Colonic mucosa (tissue), 4 donors: ENCODE results near the gene ZNF624. TPM values are rescaled to one million over a fixed set of nuclear protein-coding genes. Genes with fewer than 3 reads are reported as not detected.

Experiments used
- DNase-seq: peaks from one replicate; pipeline ENCODE4 v3.0.0-alpha.2; 2020
- H3K27ac ChIP-seq: fragments of 200-600 bp; one replicate; pipeline ENCODE4 v1.8.0; 2021
- H3K27me3 ChIP-seq: fragments of 200-600 bp; one replicate; pipeline ENCODE4 v1.8.0; 2021
- H3K36me3 ChIP-seq: fragments of 200-600 bp; one replicate; pipeline ENCODE4 v1.8.0; 2021
- H3K4me1 ChIP-seq: fragments of 200-600 bp; one replicate; pipeline ENCODE4 v1.8.0; 2021; ENCODE audit warnings: mild to moderate bottlenecking
- H3K4me3 ChIP-seq: fragments of 200-600 bp; one replicate; pipeline ENCODE4 v1.8.0; 2021
- H3K9ac ChIP-seq, 2 donors: one replicate each; pipeline ENCODE4 v1.7.0; 2013; ENCODE audit warnings: control low read depth in 2 of 2, low read depth in 2 of 2, low read length in 2 of 2
- H3K9me3 ChIP-seq: fragments of 200-600 bp; one replicate; pipeline ENCODE4 v1.8.0; 2021
- CTCF ChIP-seq: fragments of 200-600 bp; IDR thresholded peaks from one replicate; pipeline ENCODE4 v1.8.0; 2022; ENCODE audit warnings: antibody characterized with exemption, mild to moderate bottlenecking
- intact Hi-C: fragments of 100-400 bp; cut with DNase I; formaldehyde crosslinking; loops from one replicate; pipeline ENCODE4 v1.14.1; 2022
- total RNA-seq, 2 donors: library from RNA; stranded (reverse); fragmentation: NEBNext Ultra II Directional in 1 of 2; extraction: Animal tissue kit (Norgen Biotek cat#: 25700) in 1 of 2; gene quantifications; one replicate each; pipeline ENCODE4 v1.2.1, GENCODE V29; 2021
- donor health status: healthy.
- donor health status: DM: no; HTN: no; CAD: no.
- donor health status: DM: no; HTN: no; CAD: no.

Gene ZNF624
- total RNA-seq, 2 donors from 2014 or later, result 2.4 to 5.8 TPM

- Histone ChIP-seq H3K4me1 (no peaks in the 10 kb centered on the region), H3K9me3 (no peaks in the 10 kb centered on the region), H3K27ac (no peak overlapping the region), H3K36me3 (no peaks in the 10 kb centered on the region), H3K4me3 (no peak overlapping the region), H3K9ac (no peak overlapping the region), H3K27me3 (peaks cover 5% of the 10 kb centered on the region)
- intact Hi-C loops, result no loop called here
- no peak for TF ChIP-seq CTCF
- DNase-seq, result no peak
Observed at GRCh38 chr17:16652252-16652651, 1.4 kb downstream of the ZNF624 start.

- Histone ChIP-seq H3K27me3 (no peaks in the 10 kb centered on the region), H3K36me3 (no peaks in the 10 kb centered on the region), H3K4me1 (no peaks in the 10 kb centered on the region), H3K4me3 (no peak overlapping the region), H3K9me3 (no peaks in the 10 kb centered on the region), H3K9ac (no peak overlapping the region), H3K27ac (no peak overlapping the region)
- intact Hi-C loops, result no loop called here
- DNase-seq, result no peak
- no peak for TF ChIP-seq CTCF
Observed at GRCh38 chr17:16649585-16649984, 4.1 kb downstream of the ZNF624 start.

- Histone ChIP-seq H3K4me1 (no peaks in the 10 kb centered on the region), H3K27me3 (no peaks in the 10 kb centered on the region)
- DNase-seq, result no peak
Observed at GRCh38 chr17:16639438-16639837, 14.2 kb downstream of the ZNF624 start.

GRCh38 chr17:16623282-16623681 lies 30.4 kb downstream of the ZNF624 start:
- intact Hi-C loops, result no loop called here
- Histone ChIP-seq H3K4me3 (no peak overlapping the region), H3K27ac (no peak overlapping the region), H3K9ac (no peak overlapping the region), H3K27me3 (no peaks in the 10 kb centered on the region), H3K36me3 (peaks cover 5% of the 10 kb centered on the region), H3K9me3 (peaks cover 19% of the 10 kb centered on the region), H3K4me1 (no peaks in the 10 kb centered on the region)
- DNase-seq, result no peak
- TF ChIP-seq CTCF, result no peak

More at GRCh38 chr17:16639438-16639837, 14.2 kb downstream of the ZNF624 start:
- intact Hi-C loops, result no loop called here
- Histone ChIP-seq H3K27ac (no peak overlapping the region), H3K9me3 (no peaks in the 10 kb centered on the region), H3K4me3 (no peak overlapping the region), H3K9ac (no peak overlapping the region), H3K36me3 (no peaks in the 10 kb centered on the region)
- TF ChIP-seq CTCF, result no peak

- Histone ChIP-seq H3K4me1 (no peaks in the 10 kb centered on the region), H3K36me3 (peaks cover 5% of the 10 kb centered on the region), H3K27ac (no peak overlapping the region), H3K9me3 (peaks cover 19% of the 10 kb centered on the region), H3K27me3 (no peaks in the 10 kb centered on the region), H3K4me3 (no peak overlapping the region), H3K9ac (no peak overlapping the region)
- no peak for DNase-seq
- TF ChIP-seq CTCF, result no peak
- intact Hi-C loops, result no loop called here
Observed at GRCh38 chr17:16622540-16623277, 30.9 kb downstream of the ZNF624 start.
